Stimulated activated naive CD8-positive, alpha-beta T cell treated with anti-CD3 and anti-CD28 coated beads, Interleukin-15, Interleukin-2, amounts not matched to agents 100 ng/mL and 50 ng/mL, for 24 hours (primary cell): Measurements from ENCODE around the gene ZBTB34.

Experiments used
- H3K27ac Mint-ChIP-seq: one replicate; pipeline ENCODE4 v1.8.0; 2021; ENCODE audit warnings: mild to moderate bottlenecking, mixed read lengths
- H3K27me3 Mint-ChIP-seq: one replicate; pipeline ENCODE4 v1.8.0; 2021; ENCODE audit warnings: mixed read lengths
- H3K36me3 Mint-ChIP-seq: one replicate; pipeline ENCODE4 v1.8.0; 2021; ENCODE audit warnings: low read depth, mixed read lengths
- H3K4me1 Mint-ChIP-seq: one replicate; pipeline ENCODE4 v1.8.0; 2021; ENCODE audit warnings: low read depth, mixed read lengths
- H3K4me3 Mint-ChIP-seq: one replicate; pipeline ENCODE4 v1.8.0; 2021; ENCODE audit warnings: mild to moderate bottlenecking, mixed read lengths
- H3K9me3 Mint-ChIP-seq: one replicate; pipeline ENCODE4 v1.8.0; 2021; ENCODE audit warnings: mixed read lengths

The ZBTB34 gene

GRCh38 chr9:126834672-126835071 lies 25.8 kb upstream of the ZBTB34 start:
- Mint-ChIP-seq H3K27me3 (no peaks in the 10 kb centered on the region), H3K9me3 (no peaks in the 10 kb centered on the region), H3K27ac (peak overlapping the region; percentile 7), H3K36me3 (peaks cover 51% of the 10 kb centered on the region), H3K4me1 (peaks cover 35% of the 10 kb centered on the region), H3K4me3 (no peak overlapping the region)

- peaks cover 42% of the 10 kb centered on the region for H3K36me3 Mint-ChIP-seq
- H3K27ac Mint-ChIP-seq, result no peak overlapping the region
- no peak overlapping the region for H3K4me3 Mint-ChIP-seq
- H3K9me3 Mint-ChIP-seq, result no peaks in the 10 kb centered on the region
- H3K4me1 Mint-ChIP-seq, result peaks cover 38% of the 10 kb centered on the region
- H3K27me3 Mint-ChIP-seq, result no peaks in the 10 kb centered on the region
These were observed 24.2 kb upstream of the ZBTB34 start for GRCh38 chr9:126836216-126836615.

GRCh38 chr9:126838055-126838811 lies 22.2 kb upstream of the ZBTB34 start:
- H3K4me3 Mint-ChIP-seq, result no peak overlapping the region
- peak overlapping the region; percentile 59 for H3K27ac Mint-ChIP-seq
- peaks cover 40% of the 10 kb centered on the region for H3K4me1 Mint-ChIP-seq
- H3K36me3 Mint-ChIP-seq, result peaks cover 28% of the 10 kb centered on the region
- no peaks in the 10 kb centered on the region for H3K9me3 Mint-ChIP-seq
- no peaks in the 10 kb centered on the region for H3K27me3 Mint-ChIP-seq

GRCh38 chr9:126838895-126839294 lies 21.5 kb upstream of the ZBTB34 start:
- Mint-ChIP-seq H3K9me3 (no peaks in the 10 kb centered on the region), H3K27ac (peak overlapping the region; percentile 59), H3K4me3 (no peak overlapping the region), H3K4me1 (peaks cover 44% of the 10 kb centered on the region), H3K27me3 (no peaks in the 10 kb centered on the region), H3K36me3 (peaks cover 22% of the 10 kb centered on the region)

- H3K4me1 Mint-ChIP-seq, result peaks cover 41% of the 10 kb centered on the region
These were observed 21.1 kb upstream of the ZBTB34 start for GRCh38 chr9:126839301-126839700.

GRCh38 chr9:126842220-126842842 lies 18.1 kb upstream of the ZBTB34 start:
- H3K4me1 Mint-ChIP-seq, result peaks cover 28% of the 10 kb centered on the region
- H3K4me3 Mint-ChIP-seq, result no peak overlapping the region
- no peaks in the 10 kb centered on the region for H3K9me3 Mint-ChIP-seq
- peaks cover 4% of the 10 kb centered on the region for H3K36me3 Mint-ChIP-seq
- H3K27me3 Mint-ChIP-seq, result no peaks in the 10 kb centered on the region
- no peak overlapping the region for H3K27ac Mint-ChIP-seq

More at GRCh38 chr9:126839301-126839700, 21.1 kb upstream of the ZBTB34 start:
- H3K4me3 Mint-ChIP-seq, result no peak overlapping the region
- no peaks in the 10 kb centered on the region for H3K9me3 Mint-ChIP-seq
- no peaks in the 10 kb centered on the region for H3K27me3 Mint-ChIP-seq
- no peak overlapping the region for H3K27ac Mint-ChIP-seq
- peaks cover 18% of the 10 kb centered on the region for H3K36me3 Mint-ChIP-seq

- Mint-ChIP-seq H3K27me3 (peaks cover 2% of the 10 kb centered on the region), H3K4me3 (no peak overlapping the region), H3K4me1 (peaks cover 22% of the 10 kb centered on the region), H3K9me3 (no peaks in the 10 kb centered on the region), H3K27ac (no peak overlapping the region), H3K36me3 (no peaks in the 10 kb centered on the region)
These were observed 17.3 kb upstream of the ZBTB34 start for GRCh38 chr9:126842977-126843799.

GRCh38 chr9:126844085-126844484 lies 16.4 kb upstream of the ZBTB34 start:
- H3K36me3 Mint-ChIP-seq, result no peaks in the 10 kb centered on the region
- peaks cover 5% of the 10 kb centered on the region for H3K27me3 Mint-ChIP-seq
- H3K27ac Mint-ChIP-seq, result no peak overlapping the region
- H3K4me1 Mint-ChIP-seq, result peaks cover 17% of the 10 kb centered on the region
- no peak overlapping the region for H3K4me3 Mint-ChIP-seq
- no peaks in the 10 kb centered on the region for H3K9me3 Mint-ChIP-seq

GRCh38 chr9:126847051-126847450 lies 13.4 kb upstream of the ZBTB34 start:
- Mint-ChIP-seq H3K36me3 (no peaks in the 10 kb centered on the region), H3K4me1 (peaks cover 10% of the 10 kb centered on the region), H3K9me3 (no peaks in the 10 kb centered on the region), H3K27me3 (peaks cover 20% of the 10 kb centered on the region), H3K4me3 (no peak overlapping the region), H3K27ac (no peak overlapping the region)

GRCh38 chr9:126849591-126850225 lies 10.7 kb upstream of the ZBTB34 start:
- Mint-ChIP-seq H3K27ac (no peak overlapping the region), H3K9me3 (no peaks in the 10 kb centered on the region), H3K4me3 (no peak overlapping the region), H3K27me3 (peaks cover 37% of the 10 kb centered on the region), H3K4me1 (no peaks in the 10 kb centered on the region), H3K36me3 (no peaks in the 10 kb centered on the region)

GRCh38 chr9:126851286-126851880 lies 9.1 kb upstream of the ZBTB34 start:
- H3K27ac Mint-ChIP-seq, result no peak overlapping the region
- no peaks in the 10 kb centered on the region for H3K4me1 Mint-ChIP-seq
- H3K9me3 Mint-ChIP-seq, result no peaks in the 10 kb centered on the region
- no peaks in the 10 kb centered on the region for H3K36me3 Mint-ChIP-seq
- H3K27me3 Mint-ChIP-seq, result peaks cover 42% of the 10 kb centered on the region
- H3K4me3 Mint-ChIP-seq, result no peak overlapping the region

GRCh38 chr9:126852086-126852688 lies 8.3 kb upstream of the ZBTB34 start:
- Mint-ChIP-seq H3K27me3 (peaks cover 45% of the 10 kb centered on the region), H3K9me3 (no peaks in the 10 kb centered on the region), H3K27ac (no peak overlapping the region), H3K4me3 (no peak overlapping the region), H3K4me1 (no peaks in the 10 kb centered on the region), H3K36me3 (no peaks in the 10 kb centered on the region)

- H3K4me1 Mint-ChIP-seq, result no peaks in the 10 kb centered on the region
- no peak overlapping the region for H3K27ac Mint-ChIP-seq
- H3K27me3 Mint-ChIP-seq, result peaks cover 42% of the 10 kb centered on the region
- H3K36me3 Mint-ChIP-seq, result no peaks in the 10 kb centered on the region
- no peak overlapping the region for H3K4me3 Mint-ChIP-seq
- H3K9me3 Mint-ChIP-seq, result no peaks in the 10 kb centered on the region
These were observed 6.8 kb upstream of the ZBTB34 start for GRCh38 chr9:126853667-126854066.

- Mint-ChIP-seq H3K27me3 (peaks cover 42% of the 10 kb centered on the region), H3K4me1 (no peaks in the 10 kb centered on the region), H3K27ac (no peak overlapping the region), H3K4me3 (no peak overlapping the region), H3K9me3 (no peaks in the 10 kb centered on the region), H3K36me3 (no peaks in the 10 kb centered on the region)
These were observed 5.7 kb upstream of the ZBTB34 start for GRCh38 chr9:126854734-126855133.
